GM21423 (cell line): ENCODE measurements around the gene ESRRA.

ENCODE experiments used
- ATAC-seq: cut with Tn5 transposase; IDR thresholded peaks from one replicate; pipeline ENCODE4 v1.9.1; 2021; ENCODE audit warnings: mild to moderate bottlenecking, moderate library complexity; ENCODE audit not compliant: unreplicated experiment

ESRRA gene

DNA sequence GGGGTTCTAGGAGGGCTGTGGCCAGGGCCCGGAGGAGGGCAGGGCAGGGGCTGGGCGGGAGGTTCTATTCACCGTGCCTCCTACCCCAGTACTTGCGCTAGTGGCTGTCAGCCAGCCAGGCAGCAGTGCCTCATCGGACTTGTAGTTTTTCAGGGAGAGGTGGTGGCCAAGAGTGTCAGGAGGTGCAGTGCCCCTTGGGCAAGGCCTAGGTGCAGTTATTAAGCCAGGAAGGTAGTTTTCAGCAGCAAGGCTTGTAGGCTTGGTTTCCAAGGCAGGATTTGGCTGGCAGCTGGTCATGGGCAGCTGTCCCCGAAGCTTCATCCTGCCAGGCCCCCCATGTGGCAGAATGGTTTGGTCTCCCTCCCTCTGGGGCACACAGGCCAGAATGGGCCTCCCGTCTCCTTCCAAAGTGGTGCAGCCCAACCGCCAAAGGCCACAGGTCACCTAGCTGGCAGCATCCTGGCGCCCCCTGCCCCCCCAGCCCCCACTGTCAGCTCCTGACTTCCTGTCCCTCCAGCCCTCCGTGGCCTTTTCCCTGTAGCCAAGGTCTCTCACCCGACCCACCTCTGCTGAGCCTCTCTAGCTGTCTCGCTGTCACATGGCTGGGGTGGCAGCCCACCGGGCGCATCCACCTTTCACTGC, 43.2 kb downstream of the ESRRA start:
- no peak for ATAC-seq

DNA sequence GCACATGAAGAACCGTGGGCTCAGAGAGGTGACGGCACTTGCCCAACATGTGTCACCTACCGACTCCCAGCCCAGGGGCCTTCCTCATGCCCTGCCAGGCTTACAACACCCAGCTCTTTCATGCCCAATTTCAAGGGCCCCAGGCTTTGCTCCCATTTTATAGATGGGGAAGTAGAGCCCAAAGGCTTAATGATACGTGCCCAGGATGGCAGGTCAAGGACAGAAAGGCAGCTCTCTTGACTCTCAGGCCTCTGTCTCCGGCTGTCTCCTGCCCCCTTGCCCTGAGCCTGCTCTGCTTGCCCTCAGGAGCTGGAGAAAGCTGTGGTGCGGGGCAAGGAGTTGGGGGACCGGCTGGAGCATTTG, 43.7 kb downstream of the ESRRA start:
- ATAC-seq: no peak

DNA sequence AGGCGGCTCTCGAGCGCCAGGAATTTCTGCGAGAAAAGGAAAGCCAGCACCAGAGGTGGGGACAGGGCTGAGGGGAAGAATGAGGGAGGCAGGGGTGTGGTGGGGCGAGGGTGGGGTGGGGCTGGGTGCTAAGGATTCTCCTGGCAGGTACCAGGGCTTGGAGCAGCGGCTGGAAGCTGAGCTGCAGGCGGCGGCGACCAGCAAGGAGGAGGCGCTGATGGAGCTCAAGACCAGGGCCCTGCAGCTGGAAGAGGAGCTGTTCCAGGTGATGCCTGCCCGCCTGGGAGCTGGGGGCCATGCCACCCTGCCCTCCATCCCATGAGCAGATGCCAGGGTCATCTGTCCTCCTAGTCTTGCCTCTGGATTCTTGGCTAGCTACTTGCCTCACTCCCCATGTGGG, 44.1 kb downstream of the ESRRA start:
- no peak for ATAC-seq

GRCh38 chr11:64351136-64351631, 45.9 kb downstream of the ESRRA start:
- no peak for ATAC-seq

DNA sequence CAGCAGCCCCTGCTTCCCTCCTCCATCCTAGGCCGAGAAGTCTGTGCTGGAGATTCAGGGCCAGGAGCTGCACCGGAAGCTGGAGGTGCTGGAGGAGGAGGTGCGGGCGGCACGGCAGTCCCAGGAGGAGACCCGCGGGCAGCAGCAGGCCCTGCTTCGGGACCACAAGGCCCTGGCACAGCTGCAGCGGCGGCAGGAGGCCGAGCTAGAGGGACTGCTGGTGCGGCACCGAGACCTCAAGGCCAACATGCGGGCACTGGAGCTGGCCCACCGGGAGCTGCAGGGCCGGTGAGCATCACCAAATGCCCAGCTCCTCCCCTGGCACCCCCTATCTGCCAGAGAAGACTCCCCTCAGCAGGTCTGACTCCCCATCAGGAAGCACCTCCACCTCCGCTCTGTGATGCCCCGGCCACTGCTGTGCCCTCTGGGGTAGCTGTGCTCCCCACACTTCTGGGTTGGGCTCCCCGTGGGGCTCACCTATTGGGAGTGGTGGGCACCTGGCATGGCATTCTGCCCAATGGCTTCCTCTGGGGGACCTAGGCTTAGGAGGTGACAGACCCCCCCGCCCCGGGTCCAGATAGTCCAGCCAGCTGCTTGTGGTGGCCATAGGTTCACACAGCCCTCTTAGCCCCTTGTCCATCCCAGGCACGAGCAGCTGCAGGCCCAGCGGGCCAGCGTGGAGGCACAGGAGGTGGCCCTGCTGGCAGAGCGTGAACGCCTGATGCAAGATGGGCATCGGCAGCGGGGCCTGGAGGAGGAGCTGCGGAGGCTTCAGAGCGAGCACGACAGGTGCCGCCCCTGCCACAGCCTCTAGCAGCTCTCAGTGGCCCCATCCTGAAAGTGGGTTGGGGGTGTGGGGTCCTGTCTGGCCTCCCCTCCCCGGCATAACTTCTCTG, 47.0 kb downstream of the ESRRA start:
- no peak for ATAC-seq

DNA sequence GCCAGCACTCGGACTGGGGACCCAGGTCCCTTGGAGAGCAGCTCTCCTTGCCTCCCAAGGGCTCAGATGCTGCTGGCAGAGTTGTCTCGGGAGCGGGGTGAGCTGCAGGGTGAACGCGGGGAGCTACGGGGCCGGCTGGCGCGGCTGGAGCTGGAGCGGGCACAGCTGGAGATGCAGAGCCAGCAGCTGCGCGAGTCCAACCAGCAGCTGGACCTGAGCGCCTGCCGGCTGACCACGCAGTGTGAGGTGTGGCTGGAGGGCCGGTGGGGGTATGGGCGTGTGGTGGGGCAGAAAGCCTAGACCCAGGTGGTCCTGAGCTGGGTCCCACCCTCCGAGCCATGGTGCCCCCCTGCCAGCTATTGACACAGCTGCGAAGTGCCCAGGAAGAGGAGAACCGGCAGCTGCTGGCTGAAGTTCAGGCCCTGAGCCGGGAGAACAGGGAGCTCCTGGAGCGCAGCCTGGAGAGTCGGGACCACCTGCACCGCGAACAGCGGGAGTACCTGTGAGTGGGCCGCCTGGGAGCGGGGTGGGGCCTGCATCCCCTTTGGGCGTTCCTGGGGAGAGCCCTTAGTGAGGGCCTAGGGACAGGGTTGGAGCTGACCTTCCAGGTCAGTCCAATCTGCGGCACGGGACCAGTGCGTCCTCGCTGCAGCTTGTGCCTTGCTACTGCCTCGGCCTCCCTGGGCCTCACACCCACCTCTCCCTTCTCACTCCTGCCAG, 47.8 kb downstream of the ESRRA start:
- no peak for ATAC-seq

GRCh38 chr11:64353715-64354506, 48.6 kb downstream of the ESRRA start:
- ATAC-seq: no peak

GRCh38 chr11:64355078-64355940, 50.0 kb downstream of the ESRRA start:
- ATAC-seq: no peak

- no peak for ATAC-seq
These were observed 51.4 kb downstream of the ESRRA start for GRCh38 chr11:64356498-64357411.

DNA sequence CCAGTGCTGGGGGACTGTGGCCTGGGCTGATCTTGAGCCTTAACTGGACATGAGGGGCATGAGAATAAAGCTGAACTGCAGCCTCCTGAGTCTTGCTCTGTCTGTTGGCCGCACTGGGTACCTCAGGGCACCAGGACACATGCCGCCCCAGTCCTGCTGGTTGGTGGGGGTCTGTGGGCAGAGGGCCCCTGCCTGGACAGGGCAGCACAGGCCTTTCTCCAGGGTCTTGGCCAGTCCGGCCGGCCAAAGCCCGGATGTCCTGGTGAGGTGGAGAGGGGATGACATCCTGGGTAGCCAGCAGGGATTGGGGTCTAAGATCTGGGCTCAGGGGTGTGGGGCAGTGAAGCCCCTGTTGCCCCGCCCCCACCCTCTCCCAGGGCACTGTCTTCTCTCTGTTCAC, 52.1 kb downstream of the ESRRA start:
- no peak for ATAC-seq

GRCh38 chr11:64357904-64358535, 52.7 kb downstream of the ESRRA start:
- no peak for ATAC-seq

GRCh38 chr11:64358536-64358906, 53.2 kb downstream of the ESRRA start:
- no peak for ATAC-seq

- no peak for ATAC-seq
These were observed 53.8 kb downstream of the ESRRA start, which contains the start of gene RPS6KA4 for GRCh38 chr11:64358907-64359711. Gene RPS6KA4 (plus strand): TSS chr11:64359162. CDS start chr11:64359236, 74 bp downstream.

GRCh38 chr11:64359712-64360445, 54.6 kb downstream of the ESRRA start:
- ATAC-seq: no peak

- ATAC-seq: no peak
These were observed 55.2 kb downstream of the ESRRA start for GRCh38 chr11:64360448-64360921.

DNA sequence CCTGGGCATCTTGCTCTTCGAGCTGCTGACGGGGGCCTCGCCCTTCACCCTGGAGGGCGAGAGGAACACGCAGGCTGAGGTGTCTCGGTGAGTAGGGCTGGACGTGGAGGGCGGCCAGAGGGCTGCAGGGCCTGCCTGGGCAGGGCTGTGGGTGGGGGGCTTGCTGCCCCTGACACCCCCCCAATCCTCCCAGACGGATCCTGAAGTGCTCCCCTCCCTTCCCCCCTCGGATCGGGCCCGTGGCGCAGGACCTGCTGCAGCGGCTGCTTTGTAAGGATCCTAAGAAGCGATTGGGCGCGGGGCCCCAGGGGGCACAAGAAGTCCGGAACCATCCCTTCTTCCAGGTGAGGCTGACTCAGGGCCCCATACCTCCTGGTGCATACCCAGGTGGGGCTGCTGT, 56.3 kb downstream of the ESRRA start:
- ATAC-seq: no peak

DNA sequence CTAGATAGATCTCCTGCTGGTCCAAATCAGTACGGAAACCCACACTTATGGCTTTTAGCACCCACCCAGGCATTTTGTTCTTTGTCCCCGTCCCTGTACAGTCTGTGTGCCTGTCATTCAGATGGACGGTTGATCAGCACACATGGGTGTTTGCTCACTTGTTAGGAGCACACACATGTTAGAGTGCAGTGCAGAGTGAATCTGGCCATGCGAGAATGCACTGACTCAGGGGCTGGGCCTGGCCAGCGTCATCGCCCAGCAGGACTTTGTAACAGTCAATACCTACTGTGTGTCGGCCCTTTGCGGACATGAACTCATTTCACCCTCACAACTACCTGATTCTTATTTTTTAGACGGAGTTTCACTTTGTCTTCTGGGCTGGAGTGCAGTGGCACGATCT, 57.0 kb downstream of the ESRRA start:
- ATAC-seq: no peak
